HL-60/S4 treated with retinoic acid at 250 ng/mL for 4 days and 3 days (cell line): ENCODE results near the gene ARFGAP1.

Source experiments
- in situ Hi-C: fragments of 300-500 bp; cut with MboI; formaldehyde crosslinking; loops from 2 replicates; pipeline ENCODE4 v1.7.0; 2022; ENCODE audit warnings: low sequenced_read_pairs

ARFGAP1 gene

DNA sequence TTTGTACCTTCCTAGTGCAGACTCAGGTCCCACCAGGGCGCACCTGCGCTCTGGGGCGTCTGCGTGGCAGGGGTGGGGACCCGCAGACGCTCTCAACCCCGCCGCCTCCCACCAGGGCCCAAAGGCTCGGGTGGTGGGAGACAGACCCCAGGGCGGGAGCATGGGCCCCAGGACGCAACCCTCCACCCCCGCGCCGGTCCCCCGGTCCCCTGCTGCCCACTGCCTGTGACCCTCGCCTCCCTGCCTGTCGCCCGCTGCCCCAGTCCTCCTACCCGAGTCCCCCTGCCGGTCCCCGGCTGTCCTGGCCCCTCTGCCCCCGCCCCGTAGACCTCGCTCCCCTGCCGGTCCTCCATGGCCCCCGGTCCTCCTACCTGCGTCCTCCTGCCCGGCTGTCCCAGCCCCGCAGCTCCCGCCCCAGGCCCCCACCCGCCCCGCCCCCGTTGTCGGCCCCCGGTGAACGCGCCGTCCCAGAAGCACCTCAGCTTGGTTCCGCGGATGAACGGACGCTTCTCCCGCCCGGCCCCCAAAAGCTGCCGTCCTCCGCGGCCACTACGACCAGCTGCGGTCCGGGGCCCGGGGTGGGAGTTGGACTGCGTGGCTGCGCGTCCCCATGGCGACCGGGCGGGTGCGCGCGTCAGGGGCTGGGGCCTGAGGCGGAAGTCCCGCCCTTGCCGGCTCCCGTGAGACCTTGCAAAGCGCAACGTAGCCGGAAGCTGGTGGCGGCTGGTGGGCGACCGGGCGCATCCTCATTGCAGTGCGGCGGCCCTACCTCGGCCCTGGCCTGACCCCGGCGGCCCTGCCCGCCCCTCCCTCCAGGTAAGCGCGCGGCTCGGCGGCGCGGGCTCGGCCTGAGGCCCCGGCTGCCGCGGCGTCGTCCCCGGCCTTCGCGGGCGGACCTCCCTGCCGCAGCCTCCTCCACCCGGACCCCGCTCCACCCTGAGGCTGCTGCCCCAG lies at the start of gene ARFGAP1:
Gene ARFGAP1 (plus strand): TSS at position 709 of the 954 bp plus-strand sequence. CDS start 2,768 bp downstream, outside the sequence.
- in situ Hi-C loops = no loop called here

GRCh38 chr20:63223121-63223825 lies 49.3 kb upstream of the ARFGAP1 start:
- in situ Hi-C loops = no loop called here

- in situ Hi-C loops = no loop called here
These were observed 48.8 kb upstream of the ARFGAP1 start for GRCh38 chr20:63223826-63224207.

GRCh38 chr20:63224412-63225081 lies 48.1 kb upstream of the ARFGAP1 start:
- in situ Hi-C loops = no loop called here

- in situ Hi-C loops = no loop called here
These were observed 47.5 kb upstream of the ARFGAP1 start for GRCh38 chr20:63225082-63225454.

GRCh38 chr20:63226042-63226943 lies 46.3 kb upstream of the ARFGAP1 start:
- in situ Hi-C loops = no loop called here

- in situ Hi-C loops = no loop called here
These were observed 45.4 kb upstream of the ARFGAP1 start for GRCh38 chr20:63227260-63227659.

DNA sequence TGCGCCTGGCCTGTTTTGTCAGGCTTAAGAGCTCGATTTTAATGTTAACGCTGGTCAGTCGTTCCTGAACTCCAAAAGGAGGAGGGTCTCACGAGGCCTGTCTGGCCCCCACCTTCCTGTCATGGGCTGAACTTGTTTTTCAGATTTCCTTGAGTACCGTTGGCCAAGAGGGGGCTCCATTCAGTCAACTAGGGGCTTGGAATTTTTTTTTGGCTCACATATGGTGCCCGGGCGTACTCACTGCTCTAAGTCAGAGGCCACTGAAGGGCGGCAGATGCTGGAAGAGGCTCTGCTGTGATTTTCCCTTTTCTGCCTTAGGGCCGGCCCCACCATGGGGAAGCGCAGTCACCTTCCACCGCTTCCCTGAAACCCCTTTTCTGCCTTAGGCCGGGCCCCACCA lies 43.8 kb upstream of the ARFGAP1 start:
- in situ Hi-C loops = no loop called here

GRCh38 chr20:63230800-63231268 lies 41.8 kb upstream of the ARFGAP1 start:
- in situ Hi-C loops = no loop called here

DNA sequence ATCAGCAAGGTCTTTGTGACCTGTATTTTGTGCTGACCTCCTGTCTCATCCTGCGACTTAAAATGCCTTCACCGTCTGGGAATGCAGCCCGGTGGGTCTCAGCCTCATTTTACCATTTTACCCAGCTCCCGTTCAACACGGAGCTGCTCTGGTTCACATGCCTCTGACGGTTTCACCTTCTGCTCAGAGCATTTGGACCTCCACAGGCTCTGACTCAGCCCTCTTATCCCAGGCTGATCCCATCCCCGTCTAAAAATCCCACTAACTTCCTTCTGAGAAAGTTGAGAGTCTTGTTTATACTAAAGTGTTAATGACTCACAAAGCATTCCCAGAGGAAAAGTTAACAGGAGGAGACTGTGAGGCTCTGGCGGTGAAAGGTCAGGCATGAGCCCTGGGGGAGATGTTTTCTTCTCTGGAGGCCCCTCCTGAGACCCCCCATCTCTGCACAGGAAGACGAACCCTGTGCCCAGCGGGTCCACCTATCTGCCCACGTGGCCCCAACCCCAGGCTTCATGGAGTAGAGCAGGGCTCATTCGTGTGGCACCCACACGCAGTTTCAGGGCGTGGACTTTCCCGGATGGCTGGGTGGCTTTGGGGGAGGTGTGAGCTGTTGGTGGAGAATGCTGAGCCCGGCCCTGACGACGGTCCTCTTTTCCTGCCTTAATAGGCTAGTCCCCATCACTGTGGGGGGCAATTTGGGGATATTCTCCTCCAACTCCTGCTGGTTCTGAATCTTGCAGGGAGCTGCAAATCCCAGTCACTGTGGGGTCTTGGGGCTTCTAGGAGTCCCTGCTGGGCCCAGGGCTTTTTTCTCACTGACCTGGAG lies 40.2 kb upstream of the ARFGAP1 start:
- in situ Hi-C loops = no loop called here

DNA sequence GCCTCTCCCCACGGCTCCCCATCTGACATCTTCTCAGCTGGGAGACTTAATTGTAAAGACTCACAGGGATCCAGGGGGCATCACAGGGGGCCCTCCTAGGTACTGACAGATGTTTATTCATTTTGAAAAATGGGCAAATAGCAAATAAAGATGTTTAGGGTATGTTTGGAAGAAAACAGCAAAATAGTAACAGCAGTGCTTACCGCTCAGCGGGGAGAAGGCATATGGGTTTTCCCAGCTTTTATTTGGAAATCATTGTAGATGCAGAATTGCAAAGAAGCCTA lies 39.6 kb upstream of the ARFGAP1 start:
- in situ Hi-C loops = no loop called here

DNA sequence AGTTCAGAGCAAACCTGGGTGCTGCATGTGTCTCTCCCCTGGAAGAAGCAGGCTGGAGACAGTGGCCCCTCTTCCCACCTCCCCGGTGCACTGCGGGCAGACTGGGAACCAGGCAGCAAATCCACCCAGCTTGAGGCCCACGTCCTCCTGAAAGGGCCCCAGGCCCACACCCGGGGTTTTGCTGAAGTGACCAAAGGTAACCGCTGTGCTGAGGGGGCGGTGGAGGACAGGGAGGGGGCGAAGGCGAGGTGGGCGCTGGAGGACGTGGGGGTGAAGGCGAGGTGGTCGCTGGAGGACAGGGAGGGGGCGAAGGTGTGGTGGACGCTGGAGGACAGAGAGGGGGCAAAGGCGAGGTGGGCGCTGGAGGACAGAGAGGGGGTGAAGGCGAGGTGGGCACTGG lies 38.7 kb upstream of the ARFGAP1 start:
- in situ Hi-C loops = no loop called here

DNA sequence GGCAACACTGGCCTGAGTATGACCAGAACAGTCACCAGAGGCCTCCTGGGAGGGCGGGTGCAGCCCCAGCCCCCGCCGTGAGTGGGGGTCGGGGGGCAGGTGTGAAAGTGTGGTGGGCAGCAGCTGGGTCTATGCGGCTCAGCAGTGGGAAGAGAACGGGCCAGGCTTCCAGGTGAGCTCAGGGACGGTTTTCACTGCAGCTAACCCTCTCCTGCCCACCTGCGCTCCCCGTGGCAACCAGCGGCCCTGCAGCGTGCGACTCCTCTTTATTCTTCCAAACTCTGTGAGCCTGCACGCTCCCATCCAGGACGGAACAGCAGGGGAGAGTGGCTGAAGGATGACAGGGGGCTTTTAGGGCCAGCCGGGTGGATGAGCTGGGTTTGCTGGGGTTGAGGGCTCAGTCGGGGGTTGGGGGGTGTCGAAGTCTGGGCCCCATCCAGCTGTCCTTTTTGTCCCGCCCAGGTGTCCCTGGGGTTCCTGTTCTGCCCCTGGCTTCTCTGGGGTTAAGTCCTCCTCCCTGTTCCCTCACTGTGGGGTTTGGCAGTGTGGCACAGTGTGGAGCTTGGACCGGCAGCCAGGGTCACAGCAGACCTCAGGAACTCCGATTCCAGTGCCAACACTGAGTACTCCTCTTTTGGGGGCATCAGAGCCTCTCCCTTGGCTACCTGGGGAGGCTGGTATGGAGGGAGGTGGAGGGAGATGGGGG lies 37.8 kb upstream of the ARFGAP1 start:
- in situ Hi-C loops = no loop called here

DNA sequence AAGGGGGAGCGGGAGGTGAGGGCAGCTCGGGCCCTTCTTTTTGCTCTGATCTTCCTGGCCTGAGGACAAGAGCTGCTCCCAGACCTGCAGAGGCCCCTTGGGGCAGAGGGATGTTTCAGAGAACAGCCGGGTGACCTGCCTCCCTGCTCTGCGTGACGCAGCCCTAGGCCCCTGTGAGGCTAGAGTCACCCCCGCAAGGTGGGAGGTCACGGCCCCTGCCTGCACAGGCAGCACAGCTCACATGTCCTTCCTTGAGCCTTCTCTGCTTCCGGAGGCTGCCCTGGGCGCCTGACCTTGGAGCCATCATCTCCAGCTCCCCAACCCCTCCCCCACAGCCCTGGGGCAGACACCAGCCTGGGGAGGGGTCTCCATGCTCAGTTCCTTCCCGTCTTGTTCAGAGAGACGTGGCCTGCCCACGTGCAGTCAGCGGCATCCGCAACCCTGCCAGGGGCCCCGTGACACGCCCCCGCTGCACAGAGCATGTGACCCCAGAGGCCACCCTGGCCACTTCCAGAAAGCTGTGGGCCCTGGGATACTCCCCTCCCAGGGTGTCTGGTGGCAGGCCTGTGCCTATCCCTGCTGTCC lies 37.1 kb upstream of the ARFGAP1 start, which contains the start of gene BIRC7:
Gene BIRC7 (plus strand): TSS at position 507 of the 585 bp plus-strand sequence. CDS start 192 bp downstream, outside the sequence.
- in situ Hi-C loops = no loop called here

DNA sequence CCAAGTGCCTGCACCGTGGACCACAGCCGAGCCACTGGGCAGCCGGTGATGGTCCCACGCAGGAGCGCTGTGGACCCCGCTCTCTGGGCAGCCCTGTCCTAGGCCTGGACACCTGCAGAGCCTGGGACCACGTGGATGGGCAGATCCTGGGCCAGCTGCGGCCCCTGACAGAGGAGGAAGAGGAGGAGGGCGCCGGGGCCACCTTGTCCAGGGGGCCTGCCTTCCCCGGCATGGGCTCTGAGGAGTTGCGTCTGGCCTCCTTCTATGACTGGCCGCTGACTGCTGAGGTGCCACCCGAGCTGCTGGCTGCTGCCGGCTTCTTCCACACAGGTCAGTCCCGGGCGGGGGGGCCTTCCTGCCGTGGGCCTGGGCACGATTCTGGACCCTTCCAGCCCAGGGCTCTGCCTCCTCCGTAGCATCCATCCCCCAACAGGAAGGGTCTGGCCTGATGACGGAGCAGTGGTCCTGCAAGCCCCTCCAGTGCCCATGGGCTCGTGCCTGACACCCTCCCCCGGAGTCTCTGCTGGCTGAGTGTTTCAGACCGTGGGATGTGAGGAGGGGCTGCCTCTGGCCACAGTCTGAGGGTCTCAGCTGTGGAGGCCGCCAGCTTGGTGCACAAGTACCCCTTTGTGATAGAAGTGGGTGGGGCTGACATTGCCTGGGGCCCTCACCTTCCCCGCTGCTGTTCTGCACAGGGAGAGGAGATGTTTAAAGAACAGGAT lies 36.3 kb upstream of the ARFGAP1 start:
- in situ Hi-C loops = no loop called here

DNA sequence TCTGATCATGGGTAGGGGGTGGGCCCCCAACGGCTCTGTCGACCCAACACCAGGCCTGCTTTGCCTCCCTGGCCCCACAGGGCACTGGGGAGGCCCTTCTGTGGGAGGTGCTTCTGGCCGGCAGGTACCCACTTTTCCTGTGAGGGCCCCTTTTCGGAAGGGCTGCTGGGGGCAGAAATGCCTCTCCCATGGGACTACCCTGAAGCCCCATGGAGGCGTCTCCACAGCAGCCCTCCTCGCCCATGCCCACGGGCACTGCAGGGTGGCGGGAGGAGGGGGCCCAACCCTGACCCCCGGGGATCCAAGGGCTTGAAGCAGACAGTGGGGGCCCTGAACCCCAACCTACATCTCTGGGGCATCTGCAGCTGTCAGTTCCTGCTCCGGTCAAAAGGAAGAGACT lies 34.6 kb upstream of the ARFGAP1 start:
- in situ Hi-C loops = no loop called here

DNA sequence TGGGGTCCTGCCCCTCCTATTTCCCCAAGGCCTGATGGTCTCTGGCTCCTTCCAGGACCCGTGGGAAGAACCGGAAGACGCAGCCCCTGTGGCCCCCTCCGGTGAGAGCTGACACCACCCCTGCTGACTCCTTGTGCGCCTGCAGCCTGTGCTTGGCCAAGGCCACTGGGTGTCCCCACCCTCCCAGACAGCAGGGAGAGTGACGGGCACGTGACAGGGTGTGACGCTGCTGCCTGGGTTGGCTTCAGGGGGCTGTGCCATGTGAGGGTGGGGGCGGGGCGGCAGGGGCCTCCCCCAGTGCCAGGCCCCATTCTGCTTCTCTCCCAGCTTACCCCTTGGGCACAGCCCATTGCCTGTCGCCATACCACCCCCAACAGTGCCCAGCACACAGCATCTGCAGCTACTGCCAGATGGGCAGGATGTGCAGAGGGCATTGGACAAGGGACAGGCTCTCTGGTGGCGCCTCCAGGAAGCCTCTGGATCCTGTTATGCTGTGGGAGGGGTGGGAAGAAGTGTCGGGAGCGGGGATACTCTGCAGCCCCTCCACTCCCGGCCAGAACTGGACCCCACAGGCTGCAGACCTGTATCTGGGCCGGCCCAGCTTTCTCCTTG lies 34.0 kb upstream of the ARFGAP1 start:
- in situ Hi-C loops = no loop called here

GRCh38 chr20:63239431-63239830 lies 33.2 kb upstream of the ARFGAP1 start:
- in situ Hi-C loops = no loop called here
